ENCODE measurements around the gene ESYT2. TPM values are rescaled to one million over a fixed set of nuclear protein-coding genes. Genes with fewer than 3 reads are reported as not detected.

The ESYT2 gene
- total and polyA plus RNA-seq, 2 experiments from 2014 or later: 33.4 to 59.6 TPM

DNA sequence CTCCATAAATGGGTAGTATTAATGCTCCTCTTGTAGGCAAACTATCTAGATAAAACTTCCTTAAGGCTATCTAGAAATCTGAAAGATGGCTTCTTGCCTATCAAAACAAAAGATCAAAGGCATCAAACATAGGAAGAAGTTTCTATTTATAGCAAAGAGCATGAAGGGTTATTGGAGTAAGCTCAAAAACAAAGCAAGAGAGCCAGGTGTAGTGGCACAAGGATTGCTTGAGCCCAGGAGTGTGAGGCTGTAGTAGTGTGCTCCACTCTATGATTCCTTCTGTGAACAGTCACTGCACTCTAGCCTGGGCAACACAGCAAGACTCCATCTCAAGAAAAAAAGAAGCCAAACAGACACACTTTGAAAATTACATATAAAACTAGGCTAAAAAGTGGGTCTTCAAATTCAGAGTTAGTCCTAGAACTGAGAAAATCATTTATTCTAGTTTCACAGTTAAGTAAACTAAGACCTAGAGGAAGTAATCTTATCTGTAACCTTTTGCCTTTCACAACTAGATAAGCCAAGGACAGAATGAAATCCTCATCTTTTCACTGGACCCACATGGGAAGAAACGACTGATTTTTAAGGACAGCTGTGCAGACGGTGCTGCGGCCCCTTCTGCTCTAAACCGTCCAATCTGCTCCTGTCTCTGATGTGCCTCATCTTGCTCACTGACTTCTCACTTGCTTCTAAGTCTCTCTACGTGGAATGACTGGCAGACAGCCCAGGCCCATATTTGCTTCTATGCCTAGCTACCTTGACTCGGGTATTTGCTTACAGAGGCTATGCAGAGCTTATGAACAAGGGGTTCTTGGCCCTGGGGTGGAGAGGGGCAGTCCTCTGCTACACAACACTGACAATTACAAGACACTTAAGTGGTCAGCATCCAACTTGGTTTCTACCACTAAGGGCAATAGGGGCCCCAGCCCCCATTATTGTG, 50.0 kb downstream of the ESYT2 start:
- TF ChIP-seq EZH2 (IDR thresholded peaks at IDR 0.05; ENCODE audit: borderline replicate concordance) (no peak), EZH2phosphoT487 (IDR thresholded peaks at IDR 0.05; ENCODE audit: low read depth, severe bottlenecking, unreplicated experiment) (no peak)
- TF ChIP-seq, protein P1, sequence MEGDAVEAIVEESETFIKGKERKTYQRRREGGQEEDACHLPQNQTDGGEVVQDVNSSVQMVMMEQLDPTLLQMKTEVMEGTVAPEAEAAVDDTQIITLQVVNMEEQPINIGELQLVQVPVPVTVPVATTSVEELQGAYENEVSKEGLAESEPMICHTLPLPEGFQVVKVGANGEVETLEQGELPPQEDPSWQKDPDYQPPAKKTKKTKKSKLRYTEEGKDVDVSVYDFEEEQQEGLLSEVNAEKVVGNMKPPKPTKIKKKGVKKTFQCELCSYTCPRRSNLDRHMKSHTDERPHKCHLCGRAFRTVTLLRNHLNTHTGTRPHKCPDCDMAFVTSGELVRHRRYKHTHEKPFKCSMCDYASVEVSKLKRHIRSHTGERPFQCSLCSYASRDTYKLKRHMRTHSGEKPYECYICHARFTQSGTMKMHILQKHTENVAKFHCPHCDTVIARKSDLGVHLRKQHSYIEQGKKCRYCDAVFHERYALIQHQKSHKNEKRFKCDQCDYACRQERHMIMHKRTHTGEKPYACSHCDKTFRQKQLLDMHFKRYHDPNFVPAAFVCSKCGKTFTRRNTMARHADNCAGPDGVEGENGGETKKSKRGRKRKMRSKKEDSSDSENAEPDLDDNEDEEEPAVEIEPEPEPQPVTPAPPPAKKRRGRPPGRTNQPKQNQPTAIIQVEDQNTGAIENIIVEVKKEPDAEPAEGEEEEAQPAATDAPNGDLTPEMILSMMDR (IDR thresholded peaks at IDR 0.05; ENCODE audit: poor library complexity): no peak

DNA sequence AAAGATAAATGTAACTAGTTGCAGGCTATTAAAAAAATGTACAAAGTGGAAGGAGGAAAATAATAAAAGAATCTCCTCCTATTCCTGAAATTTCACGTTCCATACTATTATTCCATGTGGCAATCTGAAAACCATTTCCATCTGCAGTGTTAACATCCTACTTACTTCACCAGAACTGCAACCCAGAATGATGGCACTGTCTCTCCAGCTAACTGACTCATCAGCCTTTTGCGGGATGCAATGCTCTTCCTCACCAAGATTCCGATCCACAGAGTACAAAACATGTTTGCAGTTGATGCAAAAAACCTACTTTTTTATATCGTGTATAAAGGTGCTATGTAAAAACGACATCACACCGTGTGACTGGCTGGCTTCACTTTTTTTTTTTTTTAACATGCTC, 50.8 kb downstream of the ESYT2 start:
- WGBS (ENCODE audit: low lambda C conversion rate, missing lambda C conversion rate): 91% methylated on average over 6 of the region's 6 CpGs
- Histone ChIP-seq H3K4me1 (ENCODE audit: insufficient read depth) (peaks cover 8% of the 10 kb centered on the region), H3K79me2 (no peaks in the 10 kb centered on the region), H3K27me3 (no peaks in the 10 kb centered on the region), H3K27ac (no peak overlapping the region), H4K20me1 (ENCODE audit: insufficient read depth, poor library complexity, severe bottlenecking) (no peaks in the 10 kb centered on the region), H3K9me3 (ENCODE audit: low read depth) (no peaks in the 10 kb centered on the region), H3K36me3 (replicated peaks; ENCODE audit: insufficient read depth, low read depth) (no peaks in the 10 kb centered on the region), H3K9me2 (replicated peaks; ENCODE audit: insufficient read depth) (no peaks in the 10 kb centered on the region), H3K4me2 (no peak overlapping the region), H2AFZ (no peak overlapping the region), H3K4me3 (no peak overlapping the region)
- no peak for DNase-seq (ENCODE audit: low spot score)
- no peak for TF ChIP-seq EZH2phosphoT487 (IDR thresholded peaks at IDR 0.05; ENCODE audit: low read depth, severe bottlenecking, unreplicated experiment)
- TF ChIP-seq, protein P1 (IDR thresholded peaks at IDR 0.05; ENCODE audit: poor library complexity): no peak

More for the DNA sequence above, 50.0 kb downstream of the ESYT2 start:
- Histone ChIP-seq H3K9me3 (ENCODE audit: low read depth) (no peaks in the 10 kb centered on the region), H3K27me3 (no peaks in the 10 kb centered on the region), H3K4me1 (ENCODE audit: insufficient read depth) (peaks cover 8% of the 10 kb centered on the region), H3K4me3 (no peak overlapping the region), H4K20me1 (ENCODE audit: insufficient read depth, poor library complexity, severe bottlenecking) (no peaks in the 10 kb centered on the region), H3K36me3 (replicated peaks; ENCODE audit: insufficient read depth, low read depth) (no peaks in the 10 kb centered on the region), H3K27ac (no peak overlapping the region), H3K79me2 (no peaks in the 10 kb centered on the region), H2AFZ (no peak overlapping the region), H3K4me2 (no peak overlapping the region), H3K9me2 (replicated peaks; ENCODE audit: insufficient read depth) (no peaks in the 10 kb centered on the region)
- WGBS (ENCODE audit: low lambda C conversion rate, missing lambda C conversion rate): 69% methylated on average over 6 of the region's 6 CpGs
- no peak for DNase-seq (ENCODE audit: low spot score)

DNA sequence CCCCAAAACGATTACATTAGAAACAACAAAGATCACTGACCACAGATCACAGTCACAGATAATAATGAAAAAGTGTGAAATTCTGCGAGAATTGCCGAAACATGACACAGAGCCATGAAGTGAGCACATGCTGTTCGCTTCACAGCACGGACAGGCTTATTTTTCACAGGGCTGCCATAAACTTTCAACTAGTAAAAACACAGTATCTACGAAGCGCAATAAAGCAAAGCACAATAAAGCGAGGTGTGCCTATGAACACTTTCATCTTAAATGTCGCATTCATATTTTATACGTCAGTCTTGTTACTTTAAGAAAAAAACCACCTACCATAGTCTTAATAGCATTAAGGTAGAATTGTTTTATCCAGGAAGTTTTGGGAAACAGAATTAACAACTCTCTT, 51.5 kb downstream of the ESYT2 start:
- Histone ChIP-seq H3K36me3 (replicated peaks; ENCODE audit: insufficient read depth, low read depth) (no peaks in the 10 kb centered on the region), H3K4me3 (no peak overlapping the region), H3K27me3 (no peaks in the 10 kb centered on the region), H3K79me2 (no peaks in the 10 kb centered on the region), H3K4me1 (ENCODE audit: insufficient read depth) (peaks cover 8% of the 10 kb centered on the region), H4K20me1 (ENCODE audit: insufficient read depth, poor library complexity, severe bottlenecking) (no peaks in the 10 kb centered on the region), H3K27ac (no peak overlapping the region), H2AFZ (no peak overlapping the region), H3K9me2 (replicated peaks; ENCODE audit: insufficient read depth) (no peaks in the 10 kb centered on the region), H3K4me2 (no peak overlapping the region), H3K9me3 (ENCODE audit: low read depth) (no peaks in the 10 kb centered on the region)
- no peak for TF ChIP-seq EZH2 (IDR thresholded peaks at IDR 0.05; ENCODE audit: borderline replicate concordance)
- no peak for TF ChIP-seq EZH2phosphoT487 (IDR thresholded peaks at IDR 0.05; ENCODE audit: low read depth, severe bottlenecking, unreplicated experiment)
- TF ChIP-seq, protein P1 (IDR thresholded peaks at IDR 0.05; ENCODE audit: poor library complexity): no peak
- WGBS (ENCODE audit: low lambda C conversion rate, missing lambda C conversion rate): 78% methylated on average over 10 of the region's 10 CpGs
- DNase-seq (ENCODE audit: low spot score): no peak

Measured in hepatocyte (in vitro differentiated cells).